GM23338 (cell line): ENCODE data around the gene LGALSL. TPM values are rescaled to one million over a fixed set of nuclear protein-coding genes. Genes with fewer than 3 reads are reported as not detected.

Experiments
- ATAC-seq: fragments of 200-7000 bp; cut with Tn5 transposase; 3 replicates; pipeline ENCODE4 v1.9.1; 2020
- DNase-seq: peaks from one replicate; pipeline ENCODE4 v3.0.0-alpha.2; 2015; ENCODE audit warnings: low spot score
- H2AFZ ChIP-seq: fragments of 200-600 bp; sonication (generic); 2 replicates; pipeline ENCODE4 v1.8.0; 2016; ENCODE audit warnings: antibody characterized with exemption, mild to moderate bottlenecking, moderate library complexity
- H3F3A ChIP-seq: fragments of 200-600 bp; sonication (generic); replicated peaks from 2 replicates; pipeline ENCODE4 v1.8.0; 2017; ENCODE audit warnings: antibody characterized with exemption, mixed run types, low read depth
- H3K27ac ChIP-seq: fragments of 200-600 bp; sonication (generic); 2 replicates; pipeline ENCODE4 v1.6.1; 2016; ENCODE audit warnings: low read depth
- H3K27me3 ChIP-seq: fragments of 200-600 bp; sonication (generic); 2 replicates; pipeline ENCODE4 v1.8.0; 2016; ENCODE audit warnings: mild to moderate bottlenecking, mixed run types, moderate library complexity; ENCODE audit not compliant: insufficient read depth
- H3K36me3 ChIP-seq: fragments of 200-600 bp; sonication (generic); 2 replicates; pipeline ENCODE4 v1.8.0; 2016; ENCODE audit warnings: mild to moderate bottlenecking; ENCODE audit not compliant: insufficient read depth
- H3K4me1 ChIP-seq: fragments of 200-600 bp; sonication (generic); 2 replicates; pipeline ENCODE4 v1.8.0; 2016; ENCODE audit warnings: mild to moderate bottlenecking, moderate library complexity; ENCODE audit not compliant: insufficient read depth
- H3K4me2 ChIP-seq: fragments of 200-600 bp; sonication (generic); 2 replicates; pipeline ENCODE4 v1.7.1; 2017; ENCODE audit warnings: mixed run types
- H3K4me3 ChIP-seq: fragments of 200-600 bp; sonication (generic); 2 replicates; pipeline ENCODE4 v1.6.1; 2016; ENCODE audit warnings: mixed run types
- H3K79me2 ChIP-seq: fragments of 200-600 bp; sonication (generic); replicated peaks from 2 replicates; pipeline ENCODE4 v1.8.0; 2017; ENCODE audit warnings: mild to moderate bottlenecking; ENCODE audit not compliant: insufficient read depth
- H3K9me2 ChIP-seq: fragments of 200-600 bp; sonication (generic); 2 replicates; pipeline ENCODE4 v1.8.0; 2017; ENCODE audit not compliant: insufficient read depth
- H4K20me1 ChIP-seq: fragments of 200-600 bp; sonication (generic); replicated peaks from 2 replicates; pipeline ENCODE4 v1.8.0; 2017; ENCODE audit warnings: mild to moderate bottlenecking; ENCODE audit not compliant: insufficient read depth
- H3K27ac Mint-ChIP-seq: 2 replicates; pipeline ENCODE4 v1.8.0; 2020; ENCODE audit warnings: inconsistent platforms, mild to moderate bottlenecking, moderate library complexity, mixed read lengths
- H3K27me3 Mint-ChIP-seq: 3 replicates; pipeline ENCODE4 v1.8.0; 2022; ENCODE audit warnings: low read depth, mild to moderate bottlenecking, moderate library complexity, mixed read lengths, inconsistent platforms; ENCODE audit not compliant: insufficient read depth, poor library complexity
- H3K36me3 Mint-ChIP-seq: 3 replicates; pipeline ENCODE4 v1.8.0; 2021; ENCODE audit warnings: low read depth, mild to moderate bottlenecking, inconsistent platforms, moderate library complexity, mixed read lengths
- H3K4me1 Mint-ChIP-seq: 3 replicates; pipeline ENCODE4 v1.8.0; 2020; ENCODE audit warnings: mild to moderate bottlenecking, inconsistent platforms, mixed read lengths
- H3K4me3 Mint-ChIP-seq: 3 replicates; pipeline ENCODE4 v1.8.0; 2021; ENCODE audit warnings: moderate library complexity, mild to moderate bottlenecking, inconsistent platforms, mixed read lengths
- H3K9me3 Mint-ChIP-seq: 3 replicates; pipeline ENCODE4 v1.8.0; 2020; ENCODE audit warnings: moderate library complexity, mild to moderate bottlenecking, inconsistent platforms, mixed read lengths
- CTCF ChIP-seq, 2 experiments: fragments of 200-600 bp in 1 of 2; sonication (generic) in 1 of 2; conservative IDR thresholded peaks; 2 replicates each; pipeline versions ENCODE4 v1.5.1 to v1.6.1; 2016 to 2017; ENCODE audit warnings: antibody characterized with exemption in 2 of 2, low read depth in 2 of 2, mild to moderate bottlenecking in 2 of 2, moderate library complexity in 1 of 2
- EZH2 ChIP-seq: fragments of 200-600 bp; sonication (generic); IDR thresholded peaks from one replicate; pipeline ENCODE4 v1.8.0; 2017; ENCODE audit warnings: antibody characterized with exemption, mild to moderate bottlenecking, low read depth; ENCODE audit not compliant: unreplicated experiment
- JUNB ChIP-seq: IDR thresholded peaks from one replicate; pipeline ENCODE4 v1.6.1; 2016; ENCODE audit warnings: antibody characterized with exemption; ENCODE audit not compliant: unreplicated experiment
- NANOG ChIP-seq: IDR thresholded peaks from 2 replicates; pipeline ENCODE4 v1.6.1; 2016; ENCODE audit warnings: antibody characterized with exemption, borderline replicate concordance
- POLR2AphosphoS5 ChIP-seq: IDR thresholded peaks from 2 replicates; pipeline ENCODE4 v1.6.1; 2016; ENCODE audit warnings: antibody characterized with exemption, low read depth
- ZNF114 ChIP-seq: fragments of 250-450 bp; sonication (Bioruptor Pico); IDR thresholded peaks from 2 replicates; pipeline ENCODE4 v1.5.0; 2020; ENCODE audit warnings: mild to moderate bottlenecking, moderate library complexity
- ZNF462 ChIP-seq: fragments of 250-450 bp; sonication (Bioruptor Pico); IDR thresholded peaks from 2 replicates; pipeline ENCODE4 v1.5.0; 2020; ENCODE audit warnings: mild to moderate bottlenecking, moderate library complexity
- polyA plus RNA-seq: library from polyadenylated mRNA; unstranded; fragments of >200 nt; fragmentation: Nextera tagmentation; extraction: Ambion mirVana; gene quantifications from 2 replicates; pipeline ENCODE4 v1.2.1, GENCODE V29; 2016
- total RNA-seq: library from RNA; depleted of rRNA; stranded (reverse); fragments of >200 nt; shearing (Covaris generic); gene quantifications from 2 replicates; pipeline ENCODE4 v1.2.3, GENCODE V29; 2014

The LGALSL gene
- total and polyA plus RNA-seq, 2 experiments from 2014 or later = 20.6 to 28.4 TPM

- no peak for TF ChIP-seq ZNF462
- TF ChIP-seq NANOG = no peak
Measured at GRCh38 chr2:64405581-64406406, 48.2 kb upstream of the LGALSL start (continued).

- peaks cover 46% of the 10 kb centered on the region for H3K4me1 Mint-ChIP-seq
- Histone ChIP-seq H3K27me3 (no peaks in the 10 kb centered on the region), H3K36me3 (no peaks in the 10 kb centered on the region), H2AFZ (no peak overlapping the region), H4K20me1 (no peaks in the 10 kb centered on the region), H3K4me1 (peaks cover 27% of the 10 kb centered on the region), H3F3A (peaks cover 15% of the 10 kb centered on the region; the same call in 1 of the 2 replicates), H3K27ac (no peak overlapping the region), H3K79me2 (no peaks in the 10 kb centered on the region), H3K9me2 (0 out of 2 replicates have a peak, but pooled peaks cover under 1% of the 10 kb centered on the region), H3K4me2 (no peak overlapping the region), H3K4me3 (no peak overlapping the region)
- no peaks in the 10 kb centered on the region for H3K36me3 Mint-ChIP-seq
- H3K27ac Mint-ChIP-seq = peak overlapping the region; percentile 19; the same call in 1 of the 2 replicates
- DNase-seq (no peak), ATAC-seq (no peak)
- H3K27me3 Mint-ChIP-seq = peaks cover 13% of the 10 kb centered on the region
- H3K9me3 Mint-ChIP-seq = no peaks in the 10 kb centered on the region
- no peak overlapping the region for H3K4me3 Mint-ChIP-seq
- TF ChIP-seq EZH2 (no peak), NANOG (no peak), POLR2AphosphoS5 (no peak), ZNF114 (no peak), CTCF (conservative IDR thresholded peaks at IDR 0.05; ENCODE audit: low read depth in 2 of 2) (no peak), JUNB (no peak), ZNF462 (no peak)
Measured at GRCh38 chr2:64406407-64406774, 47.6 kb upstream of the LGALSL start.
